T-helper 1 cell treated with Interleukin-12 subunit alpha and Interleukin-12 subunit beta and Interleukin-4 antibody, amounts not matched to agents 30 ng/mL and 1 ng/mL, for 36 hours (primary cell): Measurements from ENCODE around the gene AIFM1. TPM values are rescaled to one million over a fixed set of nuclear protein-coding genes. Genes with fewer than 3 reads are reported as not detected.

Experiments used
- total RNA-seq: library from RNA; stranded (reverse); gene quantifications from 2 replicates; pipeline ENCODE4 v1.2.3, GENCODE V29; 2022

AIFM1 gene
- total RNA-seq, 1 donor from 2014 or later: 36.2 TPM

Other genes with a start within 250 kb of the AIFM1 start
- gene BCORL1, start 183.2 kb downstream of the AIFM1 start, total RNA-seq: 6.1 and 6.9 TPM in 2 replicates
- 38.8 and 39.3 TPM in 2 replicates for gene ELF4, start 55.3 kb downstream of the AIFM1 start, total RNA-seq
- 24.7 and 26.4 TPM in 2 replicates for gene RAB33A, start 6.1 kb upstream of the AIFM1 start, total RNA-seq
- 5.0 and 5.8 TPM in 2 replicates for gene ZNF280C, start 103.1 kb upstream of the AIFM1 start, total RNA-seq
- gene SLC25A14, start 174.1 kb upstream of the AIFM1 start, total RNA-seq: 11.0 and 12.2 TPM in 2 replicates
- not detected in 2 replicates for gene GPR119, start 219.8 kb upstream of the AIFM1 start, total RNA-seq
- gene RBMX2, start 236.1 kb upstream of the AIFM1 start, total RNA-seq: 23.5 and 26.6 TPM in 2 replicates